Activated CD8-positive, alpha-beta memory T cell treated with anti-CD3 and anti-CD28 coated beads, Interleukin-2, amount 50 U/mL, for 48 hours (primary cell): ENCODE measurements around the gene GMPR2.
"Not testable (repeated sequence)": the region's sequence is repeated elsewhere in the genome, so short reads cannot be mapped to it uniquely, and the experiment has no call there.

Experiments used
- DNase-seq: peaks from one replicate; pipeline ENCODE4 v3.0.0-alpha.2; 2020

The GMPR2 gene

GRCh38 chr14:24203249-24203886 lies 29.4 kb upstream of the GMPR2 start:
- not testable (repeated sequence) for DNase-seq

GRCh38 chr14:24204163-24205146 lies 28.3 kb upstream of the GMPR2 start:
- no peak for DNase-seq

GRCh38 chr14:24206260-24207103 lies 26.2 kb upstream of the GMPR2 start:
- no peak for DNase-seq

- no peak for DNase-seq
Observed at GRCh38 chr14:24207104-24207551, 25.6 kb upstream of the GMPR2 start.

- DNase-seq, result no peak
Observed at GRCh38 chr14:24207625-24208024, 25.1 kb upstream of the GMPR2 start.

GRCh38 chr14:24211311-24211710 lies 21.4 kb upstream of the GMPR2 start:
- no peak for DNase-seq

GRCh38 chr14:24212924-24213865 lies 19.5 kb upstream of the GMPR2 start, which contains the start of gene CHMP4A:
TSS of gene CHMP4A (minus strand) at chr14:24213488. CDS start at chr14:24213439, 49 bp downstream.
- peak; percentile 97 for DNase-seq

GRCh38 chr14:24213866-24214662 lies 18.7 kb upstream of the GMPR2 start:
- no peak for DNase-seq

GRCh38 chr14:24215495-24216344 lies 17.0 kb upstream of the GMPR2 start, which contains the start of gene MDP1:
TSS of gene MDP1 (minus strand) at chr14:24216066. CDS start at chr14:24215955, 111 bp downstream.
- peak; percentile 89 for DNase-seq

GRCh38 chr14:24216345-24216699 lies 16.4 kb upstream of the GMPR2 start:
- no peak for DNase-seq

- not testable (repeated sequence) for DNase-seq
Observed at GRCh38 chr14:24216876-24217275, 15.9 kb upstream of the GMPR2 start.

- no peak for DNase-seq
Observed at GRCh38 chr14:24219080-24219479, 13.6 kb upstream of the GMPR2 start.

- DNase-seq, result no peak
Observed at GRCh38 chr14:24219521-24219920, 13.2 kb upstream of the GMPR2 start.

GRCh38 chr14:24222987-24223386 lies 9.7 kb upstream of the GMPR2 start:
- not testable (repeated sequence) for DNase-seq

GRCh38 chr14:24224618-24225071 lies 8.1 kb upstream of the GMPR2 start:
- DNase-seq, result no peak

GRCh38 chr14:24226473-24226872 lies 6.3 kb upstream of the GMPR2 start:
- DNase-seq, result no peak

- DNase-seq, result no peak
Observed at GRCh38 chr14:24228902-24229301, 3.8 kb upstream of the GMPR2 start.

GRCh38 chr14:24231263-24232120 lies 1.2 kb upstream of the GMPR2 start:
- DNase-seq, result peak; percentile 63
